ENCODE data around the gene CERS4.
"Not testable (repeated sequence)": the region's sequence is repeated elsewhere in the genome, so short reads cannot be mapped to it uniquely, and the experiment has no call there.

Gene CERS4, protein sequence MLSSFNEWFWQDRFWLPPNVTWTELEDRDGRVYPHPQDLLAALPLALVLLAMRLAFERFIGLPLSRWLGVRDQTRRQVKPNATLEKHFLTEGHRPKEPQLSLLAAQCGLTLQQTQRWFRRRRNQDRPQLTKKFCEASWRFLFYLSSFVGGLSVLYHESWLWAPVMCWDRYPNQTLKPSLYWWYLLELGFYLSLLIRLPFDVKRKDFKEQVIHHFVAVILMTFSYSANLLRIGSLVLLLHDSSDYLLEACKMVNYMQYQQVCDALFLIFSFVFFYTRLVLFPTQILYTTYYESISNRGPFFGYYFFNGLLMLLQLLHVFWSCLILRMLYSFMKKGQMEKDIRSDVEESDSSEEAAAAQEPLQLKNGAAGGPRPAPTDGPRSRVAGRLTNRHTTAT

DNA sequence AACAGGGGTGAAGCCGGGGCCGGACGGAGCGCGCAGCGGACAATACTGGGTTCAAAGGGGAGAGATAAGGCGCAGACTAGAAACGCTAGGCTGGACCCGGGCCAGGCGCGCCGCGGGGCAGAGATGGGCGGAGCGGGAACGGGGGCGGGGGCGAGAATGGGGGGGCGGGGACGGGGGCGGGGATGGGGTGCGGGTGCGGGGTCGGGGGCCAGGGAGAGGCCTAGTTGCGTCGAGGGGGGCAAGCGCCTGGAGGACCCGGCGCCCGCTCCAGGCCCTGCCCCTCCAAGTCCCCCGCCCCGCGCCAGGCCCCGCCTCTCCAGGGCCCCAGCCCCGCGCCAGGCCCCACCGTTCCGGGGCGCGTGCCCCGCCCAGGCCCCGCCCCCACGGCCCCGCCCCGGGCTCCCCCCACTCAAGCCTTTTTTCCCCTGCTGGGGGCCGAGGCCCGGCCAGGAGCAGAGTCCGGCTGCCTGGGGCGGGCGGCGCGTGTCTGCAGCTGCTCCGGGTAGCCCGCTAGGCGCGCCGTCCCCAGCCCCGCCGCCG, at the start of gene CERS4:
TSS of gene CERS4 (plus strand) at position 449 of the 540 bp plus-strand sequence. CDS start 41,707 bp downstream, outside the sequence.
- peak within 1 kb of the TSS; percentile 60 to 90 (median 77) for H3K4me3 ChIP-seq
- peak within 1 kb of the TSS; percentile 6 to 94 (median 85) for H3K27ac ChIP-seq

- no peak overlapping the region for H3K4me3 ChIP-seq
- no peak overlapping the region for H3K27ac ChIP-seq
Observed at GRCh38 chr19:8161135-8161646, 48.0 kb upstream of the CERS4 start.

DNA sequence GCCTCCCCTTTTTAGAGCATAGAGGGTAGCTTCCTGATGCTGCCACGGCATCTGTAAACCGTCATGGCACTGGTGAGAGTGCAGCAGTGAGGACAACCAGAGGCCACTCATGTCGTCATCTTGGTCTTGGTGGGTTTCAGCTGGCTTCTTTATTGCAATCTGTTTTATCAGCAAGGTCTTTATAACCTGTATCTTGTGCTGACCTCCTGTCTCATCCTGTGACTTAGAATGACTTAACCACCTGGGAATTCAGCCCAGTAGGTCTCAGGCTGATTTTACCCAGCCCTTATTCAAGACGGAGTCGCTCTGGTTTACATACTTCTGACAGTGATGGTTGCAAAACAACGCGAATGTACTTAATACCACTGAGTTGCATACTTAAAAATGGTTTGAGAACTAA, 45.4 kb upstream of the CERS4 start:
- Histone ChIP-seq H3K4me3 (no peak overlapping the region), H3K27ac (no peak overlapping the region)

DNA sequence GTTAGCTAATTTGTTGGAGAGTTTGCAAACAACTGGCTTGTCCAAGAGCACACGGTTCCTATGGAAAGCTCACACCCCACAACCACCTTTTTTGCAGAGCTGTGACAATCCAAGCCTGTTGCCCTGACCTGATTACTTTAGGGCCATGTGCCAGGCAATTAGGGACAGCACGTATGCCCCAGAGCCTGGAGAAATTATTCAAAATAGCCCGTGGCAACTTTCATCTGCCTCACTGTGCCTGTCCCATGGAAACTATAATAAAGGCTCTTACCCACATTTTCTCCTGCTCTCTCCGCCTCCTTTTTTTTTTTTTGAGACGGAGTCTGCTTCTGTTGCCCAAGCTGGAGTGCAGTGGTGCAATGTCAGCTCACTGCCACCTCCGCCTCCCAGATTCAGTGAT, 41.2 kb upstream of the CERS4 start:
- Histone ChIP-seq H3K27ac (no peak overlapping the region), H3K4me3 (no peak overlapping the region)

GRCh38 chr19:8168537-8168936, 40.6 kb upstream of the CERS4 start:
- Histone ChIP-seq H3K27ac (no peak overlapping the region), H3K4me3 (no peak overlapping the region)

GRCh38 chr19:8174706-8175105, 34.5 kb upstream of the CERS4 start:
- no peak overlapping the region for H3K27ac ChIP-seq

DNA sequence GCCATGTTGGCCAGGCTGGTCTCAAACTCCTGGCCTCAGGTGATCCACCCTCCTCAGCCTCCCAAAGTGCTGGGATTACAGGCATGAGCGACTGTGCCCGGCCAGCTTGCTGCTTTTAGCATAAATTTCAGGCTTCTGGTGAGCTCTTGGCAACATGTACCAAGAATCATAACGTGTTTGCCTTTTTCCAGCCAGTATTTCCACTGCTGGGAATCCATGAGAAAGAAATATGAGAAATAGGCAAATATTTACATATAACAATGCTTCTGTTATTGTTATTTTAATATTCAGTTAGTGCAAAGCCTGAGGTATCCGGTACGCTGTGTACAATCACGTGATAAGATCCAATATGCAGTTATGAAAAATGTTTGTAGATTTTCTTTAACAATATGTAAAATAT, 29.2 kb upstream of the CERS4 start:
- Histone ChIP-seq H3K27ac (no peak overlapping the region), H3K4me3 (no peak overlapping the region)

More at GRCh38 chr19:8174706-8175105, 34.5 kb upstream of the CERS4 start:
- no peak overlapping the region for H3K4me3 ChIP-seq

- Histone ChIP-seq H3K27ac (no peak overlapping the region), H3K4me3 (no peak overlapping the region)
Observed at GRCh38 chr19:8184274-8184673, 24.9 kb upstream of the CERS4 start.

DNA sequence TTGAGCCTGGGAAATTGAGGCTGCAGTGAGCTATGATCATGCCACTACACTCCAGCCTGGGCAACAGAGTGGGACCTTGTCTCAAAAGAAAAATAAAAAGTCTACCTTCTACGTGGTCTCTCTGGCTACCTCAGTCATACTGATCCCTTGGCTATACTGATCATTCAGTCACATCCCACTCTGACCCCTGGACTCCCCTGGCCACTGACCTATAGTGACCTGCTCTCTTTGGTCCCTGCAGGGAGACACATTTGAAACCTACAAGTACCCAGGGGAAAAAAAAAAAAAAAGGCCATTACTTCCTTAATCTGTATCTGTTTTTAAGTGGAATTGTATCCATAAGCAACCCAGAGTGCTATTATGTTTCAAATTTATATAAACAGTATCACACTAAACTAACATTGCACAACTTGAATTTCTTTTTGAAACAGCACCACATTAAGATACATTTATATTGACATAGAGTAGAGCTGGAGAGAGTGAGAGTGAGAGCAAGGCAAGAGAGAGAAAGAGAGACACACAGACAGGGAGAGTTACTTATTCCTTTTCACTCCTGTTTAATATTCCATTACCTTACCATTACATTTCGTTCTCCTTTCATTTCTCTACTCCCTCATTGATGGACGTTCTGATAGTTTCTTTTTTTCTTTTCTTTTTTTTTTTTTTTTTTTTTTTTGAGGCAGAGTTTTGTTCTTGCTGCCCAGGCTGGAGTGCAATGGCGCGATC, 23.7 kb upstream of the CERS4 start:
- H3K27ac ChIP-seq: no peak overlapping the region
- H3K4me3 ChIP-seq: no peak overlapping the region

- peak overlapping the region in 3 of 21 experiments; percentile 55 to 93 (median 87) for H3K27ac ChIP-seq
- no peak overlapping the region for H3K4me3 ChIP-seq
Observed at GRCh38 chr19:8192221-8192820, 16.8 kb upstream of the CERS4 start.

DNA sequence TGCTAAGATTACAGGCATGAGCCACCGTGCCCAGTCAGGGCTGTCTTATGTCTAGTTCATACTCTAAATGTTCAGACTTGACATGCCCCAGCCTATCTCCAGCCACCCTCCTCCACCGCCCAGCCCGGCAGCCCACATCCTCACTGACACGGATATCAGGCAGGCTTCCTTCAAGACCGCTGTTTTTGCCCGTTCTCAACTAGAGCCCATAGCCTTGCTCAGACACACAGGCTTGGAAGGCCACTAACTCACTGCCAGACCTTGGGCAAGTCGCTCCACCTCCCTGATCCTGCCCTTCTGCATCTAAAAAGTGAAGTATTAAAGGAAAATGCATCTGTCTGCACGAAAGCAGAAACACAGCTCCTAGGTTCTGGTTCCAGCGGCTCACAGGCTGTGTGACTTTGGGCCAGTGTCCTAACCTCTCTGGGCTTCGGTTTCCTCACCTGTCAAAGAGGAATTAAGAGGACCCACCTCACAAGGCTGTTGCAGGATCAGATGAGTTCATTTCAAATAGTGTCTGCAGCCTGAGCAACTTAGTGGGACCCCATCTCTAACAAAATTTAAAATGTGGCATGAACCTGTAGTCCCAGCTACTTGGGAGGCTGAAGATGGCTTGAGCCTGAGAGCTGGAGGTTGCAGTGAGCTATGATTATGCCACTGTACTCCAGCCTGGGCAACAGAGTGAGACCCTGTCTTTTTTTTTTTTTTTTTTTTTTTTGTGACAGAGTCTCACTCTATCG, 14.5 kb upstream of the CERS4 start:
- H3K27ac ChIP-seq: peak overlapping the region in 19 of 21 experiments; percentile 10 to 93 (median 71)

GRCh38 chr19:8196271-8196927, 12.8 kb upstream of the CERS4 start:
- H3K4me3 ChIP-seq: no peak overlapping the region

More for the DNA sequence above, 14.5 kb upstream of the CERS4 start:
- no peak overlapping the region for H3K4me3 ChIP-seq

DNA sequence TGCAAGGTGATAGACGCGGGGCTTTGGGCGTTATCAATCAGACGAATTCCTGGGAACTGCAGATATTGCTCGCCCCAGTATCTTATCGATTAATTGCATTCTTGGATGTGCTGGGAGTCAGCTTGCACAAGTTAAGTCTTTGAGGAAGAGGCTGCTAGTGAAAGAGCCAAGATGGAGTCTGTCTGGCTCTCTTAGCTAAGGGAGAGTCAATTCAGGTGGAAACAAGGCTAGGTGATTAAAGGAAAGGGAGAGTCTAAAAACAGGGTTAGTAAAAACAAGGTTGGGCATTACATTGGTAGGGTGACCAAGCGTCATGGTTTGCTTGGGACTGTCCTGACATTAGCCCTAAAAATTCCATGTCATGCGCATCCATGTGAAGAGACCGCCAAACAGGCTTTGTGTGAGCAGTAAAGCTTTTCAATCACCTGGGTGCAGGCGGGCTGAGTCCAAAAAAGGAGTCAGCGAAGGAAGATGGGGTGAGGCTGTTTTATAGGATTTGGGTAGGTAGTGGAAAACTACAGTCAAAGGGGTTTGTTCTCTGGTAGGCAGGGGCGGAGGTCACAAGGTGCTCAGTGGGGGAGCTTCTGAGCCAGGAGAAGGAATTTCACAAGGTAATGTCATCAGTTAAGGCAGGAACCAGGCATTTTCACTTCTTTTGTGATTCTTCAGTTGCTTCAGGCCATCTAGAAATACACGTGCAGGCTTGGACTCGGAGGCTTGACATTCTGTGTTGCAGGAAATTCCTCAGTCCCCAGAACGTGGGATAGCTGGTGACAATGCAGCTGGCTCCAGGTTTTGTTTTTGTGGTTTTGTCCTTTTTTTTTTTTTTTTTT, 5.7 kb upstream of the CERS4 start:
- not testable (repeated sequence) for H3K27ac ChIP-seq

More at GRCh38 chr19:8196271-8196927, 12.8 kb upstream of the CERS4 start:
- H3K27ac ChIP-seq: peak overlapping the region in 1 of 21 experiments; percentile 9

DNA sequence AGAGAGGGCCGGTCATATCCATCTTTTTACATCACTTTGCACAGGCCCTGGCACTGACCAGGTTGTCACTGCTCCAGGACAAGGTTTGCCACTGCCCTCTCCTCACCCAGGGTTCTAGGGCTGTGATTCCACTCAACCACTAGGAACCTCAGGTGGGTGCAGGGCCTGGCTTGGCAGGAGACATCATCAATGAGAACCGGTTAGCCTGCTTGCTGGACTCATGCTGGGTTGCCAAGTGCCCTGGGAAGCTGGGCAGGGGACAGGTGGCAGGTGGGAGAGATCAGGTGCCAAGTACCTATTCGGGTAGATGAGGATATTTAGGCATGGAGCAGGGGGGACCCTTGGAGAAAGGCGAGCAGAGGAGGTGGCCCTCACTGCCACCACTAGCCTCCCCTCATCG, 4.2 kb upstream of the CERS4 start:
- Histone ChIP-seq H3K27ac (no peak overlapping the region), H3K4me3 (no peak overlapping the region)

More for the DNA sequence above, 5.7 kb upstream of the CERS4 start:
- not testable (repeated sequence) for H3K4me3 ChIP-seq

DNA sequence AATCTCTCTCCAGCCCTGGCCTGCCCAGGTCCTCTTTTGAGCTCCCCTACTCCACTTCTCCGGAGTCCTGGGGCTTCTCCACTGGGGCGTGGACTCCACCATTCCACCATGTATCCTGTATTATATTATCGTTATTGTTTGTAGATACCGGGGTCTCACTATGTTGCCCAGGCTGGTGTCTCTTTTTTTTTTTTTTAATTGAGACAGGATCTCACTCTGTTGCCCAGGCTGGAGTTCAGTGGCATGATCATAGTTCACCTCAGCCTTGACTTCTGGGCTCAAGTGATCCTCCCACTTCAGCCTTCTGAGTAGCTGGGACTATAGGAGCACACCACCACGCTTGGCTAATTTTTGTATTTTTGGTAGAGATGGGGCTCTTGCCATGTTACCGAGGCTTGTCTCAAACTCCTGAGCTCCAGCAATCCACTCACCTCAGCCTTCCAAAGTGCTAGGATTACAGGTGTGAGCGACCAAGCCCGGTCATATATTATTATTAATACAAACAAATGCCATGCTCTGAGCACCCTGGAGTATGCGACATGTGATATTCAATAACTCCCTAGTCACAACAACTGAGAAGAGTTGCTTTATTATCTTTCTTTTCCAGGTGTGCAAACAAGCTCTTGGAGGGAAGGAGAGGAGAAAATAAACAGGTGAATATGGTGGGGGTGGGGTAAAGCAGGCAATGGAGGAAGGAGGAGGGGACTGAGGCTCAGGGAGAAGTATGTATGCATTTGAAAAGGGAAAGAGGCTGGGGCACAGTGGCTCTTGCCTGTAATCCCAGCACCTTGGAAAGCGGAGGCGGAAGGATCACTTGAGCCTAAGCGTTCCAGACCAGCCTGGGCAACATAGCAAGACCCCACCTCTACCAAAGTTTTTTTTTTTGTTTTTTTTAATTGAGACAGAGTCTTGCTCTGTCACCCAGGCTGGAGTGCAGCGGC, 2.8 kb upstream of the CERS4 start:
- Histone ChIP-seq H3K27ac (no peak overlapping the region), H3K4me3 (no peak overlapping the region)

DNA sequence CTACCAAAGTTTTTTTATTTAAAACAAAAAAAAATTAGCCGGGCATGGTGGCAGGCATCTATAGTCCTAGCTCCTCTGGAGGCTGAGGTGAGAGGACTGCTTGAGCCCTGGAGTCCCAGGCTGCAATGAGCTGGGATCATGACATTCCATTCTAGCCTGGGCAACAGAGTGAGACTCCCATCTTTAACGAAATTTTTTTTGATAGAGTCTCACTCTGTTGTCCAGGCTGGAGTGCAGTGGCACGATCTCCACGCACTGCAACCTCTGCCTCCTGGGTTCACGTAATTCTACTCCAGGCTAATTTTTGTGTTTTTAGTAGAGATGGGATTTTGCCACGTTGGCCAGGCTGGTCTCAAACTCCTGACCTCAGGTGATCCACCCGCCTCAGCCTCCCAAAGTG, 1.8 kb upstream of the CERS4 start:
- not testable (repeated sequence) for H3K27ac ChIP-seq, H3K4me3 ChIP-seq

All from skin epidermis (tissue), 12 donors.